Cerebellar nuclear complex (tissue), 1 donor: ENCODE data around the gene PCNX3.
"Not testable (repeated sequence)": the region's sequence is repeated elsewhere in the genome, so short reads cannot be mapped to it uniquely, and the experiment has no call there.

Experiments
- DNase-seq, 2 experiments: peaks; one replicate each; lab custom pipeline; 2025; lab: John Stamatoyannopoulos, UW

PCNX3 gene

DNA sequence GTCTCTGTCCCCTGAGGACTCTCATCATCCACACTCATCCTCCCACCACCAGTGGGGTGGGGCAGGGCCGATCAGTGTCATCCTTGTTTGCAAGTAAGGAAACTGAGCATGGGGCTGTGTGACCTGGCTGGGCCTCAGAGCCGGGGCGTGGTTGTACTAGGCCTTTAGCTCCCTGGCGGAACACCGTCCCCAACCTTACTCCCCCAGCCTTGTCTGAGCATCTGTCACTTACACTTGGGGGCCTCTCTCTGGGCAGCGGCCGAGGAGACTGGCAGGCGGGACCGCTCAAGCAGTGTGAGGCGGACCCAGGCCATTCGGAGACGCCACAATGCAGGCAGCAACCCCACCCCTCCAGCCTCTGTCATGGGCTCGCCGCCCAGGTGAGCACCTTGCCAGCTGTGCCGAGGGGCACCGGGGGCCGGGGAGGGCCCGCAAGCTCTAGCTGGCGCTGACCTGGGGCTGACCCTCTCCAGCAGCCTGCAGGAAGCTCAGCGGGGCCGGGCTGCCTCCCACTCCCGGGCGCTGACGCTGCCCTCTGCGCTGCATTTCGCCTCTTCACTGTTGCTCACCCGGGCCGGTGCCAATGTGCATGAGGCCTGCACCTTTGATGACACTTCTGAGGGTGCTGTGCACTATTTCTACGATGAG is 3.8 kb downstream of the PCNX3 start:
- DNase-seq: no peak

DNA sequence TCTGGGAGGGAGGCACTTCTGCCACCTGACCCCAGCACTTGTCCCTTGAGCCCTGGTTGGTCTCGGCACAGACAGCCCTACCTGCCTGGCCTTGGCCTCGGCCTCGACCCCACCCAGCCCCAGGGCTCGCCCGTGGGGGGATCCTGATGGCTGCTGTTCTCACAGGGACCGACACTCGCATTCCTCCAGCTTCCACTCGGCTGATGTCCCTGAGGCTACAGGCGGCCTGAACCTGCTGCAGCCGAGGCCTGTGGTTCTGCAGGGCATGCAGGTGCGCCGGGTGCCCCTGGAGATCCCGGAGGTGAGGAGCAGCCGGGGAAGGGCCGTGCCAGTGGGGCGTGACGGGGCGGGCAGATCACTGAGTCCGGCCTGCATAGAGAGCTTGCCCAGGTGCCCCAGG is 5.1 kb downstream of the PCNX3 start:
- DNase-seq: no peak

DNA sequence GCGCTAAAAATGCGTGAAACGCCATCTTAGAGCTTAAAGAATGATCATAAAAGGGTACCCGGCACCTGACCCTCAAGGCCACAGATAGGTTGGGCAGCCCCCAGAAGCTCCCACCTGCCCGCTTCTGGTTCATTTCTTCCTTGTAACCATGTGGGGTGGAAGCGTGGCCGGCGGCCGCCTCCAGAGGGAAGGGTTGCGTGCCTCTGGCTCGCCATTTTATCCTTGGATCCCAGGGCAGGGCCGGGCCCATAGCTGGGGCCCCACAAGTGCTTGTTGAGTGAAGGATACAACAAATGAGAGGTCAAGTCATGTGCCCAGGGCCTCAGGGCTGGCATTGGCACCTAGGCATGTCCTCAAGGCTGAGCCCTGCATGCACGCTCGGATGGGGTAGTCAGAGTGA is 5.9 kb downstream of the PCNX3 start:
- DNase-seq: no peak

DNA sequence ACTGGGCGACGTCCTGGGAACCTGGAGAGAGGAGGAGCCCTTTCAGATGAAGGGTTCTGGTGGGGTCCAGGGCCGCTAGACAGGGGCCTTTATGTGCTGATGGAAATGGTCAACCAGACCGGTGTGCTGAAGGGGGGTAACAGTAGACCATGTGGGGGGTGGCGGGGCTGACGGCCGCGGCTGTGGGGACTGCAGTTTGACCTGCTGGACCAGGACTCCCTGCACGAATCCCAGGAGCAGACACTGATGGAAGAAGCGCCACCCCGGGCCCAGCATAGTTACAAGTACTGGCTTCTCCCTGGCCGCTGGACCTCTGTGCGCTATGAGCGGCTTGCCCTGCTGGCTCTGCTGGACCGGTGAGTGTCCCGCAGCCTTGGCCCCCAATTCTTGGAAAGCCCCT is 6.4 kb downstream of the PCNX3 start:
- no peak for DNase-seq

DNA sequence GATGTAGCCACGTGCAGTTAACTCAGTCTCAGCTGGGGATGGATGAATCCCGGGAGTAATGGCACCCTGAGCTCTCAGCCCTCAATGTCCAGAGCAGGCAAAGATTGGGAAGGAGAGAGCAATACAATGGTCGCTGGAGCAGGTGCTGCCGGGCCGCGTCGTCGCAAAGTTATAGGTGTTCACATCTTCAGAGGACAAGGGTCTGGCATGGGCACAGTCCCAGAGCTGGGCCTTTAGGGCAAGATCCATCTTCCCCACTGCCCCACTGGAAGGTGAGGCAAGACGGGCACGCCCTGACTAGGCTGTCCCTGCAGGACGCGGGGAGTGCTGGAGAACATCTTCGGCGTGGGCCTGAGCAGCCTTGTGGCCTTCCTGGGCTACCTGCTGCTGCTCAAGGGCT is 7.6 kb downstream of the PCNX3 start:
- DNase-seq: no peak

DNA sequence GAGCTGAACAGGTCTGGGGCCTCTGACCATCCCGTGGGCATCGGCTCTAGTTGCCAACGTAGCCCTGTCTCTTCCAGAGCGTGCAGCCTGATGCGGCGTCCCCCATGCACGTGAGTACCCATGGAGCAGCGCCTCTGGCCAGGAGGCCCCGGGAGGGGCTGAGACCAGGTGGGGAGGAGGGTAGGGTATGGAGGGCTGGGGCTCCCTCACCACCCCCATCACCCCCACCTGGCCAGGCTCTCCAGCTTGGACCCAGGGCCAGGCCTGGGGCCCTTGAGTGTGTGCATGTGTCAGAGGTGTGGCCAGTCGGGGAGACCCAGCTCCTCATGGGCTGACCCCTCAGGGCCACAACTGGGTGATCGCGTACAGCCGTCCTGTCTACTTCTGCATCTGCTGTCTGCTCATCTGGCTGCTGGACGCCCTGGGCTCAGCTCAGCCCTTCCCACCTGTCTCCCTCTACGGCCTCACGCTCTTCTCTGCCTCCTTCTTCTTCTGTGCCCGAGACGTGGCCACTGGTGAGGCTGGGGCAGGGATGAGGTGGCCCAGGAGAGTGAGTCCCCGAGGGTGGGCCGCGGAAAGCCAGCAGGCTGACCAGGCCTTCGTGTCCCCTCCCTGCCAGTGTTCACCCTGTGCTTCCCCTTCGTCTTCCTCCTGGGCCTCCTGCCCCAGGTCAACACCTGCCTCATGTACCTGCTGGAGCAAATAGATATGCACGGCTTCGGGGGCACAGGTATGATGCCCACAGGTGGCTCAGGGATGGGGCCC is 8.5 kb downstream of the PCNX3 start:
- DNase-seq: no peak

DNA sequence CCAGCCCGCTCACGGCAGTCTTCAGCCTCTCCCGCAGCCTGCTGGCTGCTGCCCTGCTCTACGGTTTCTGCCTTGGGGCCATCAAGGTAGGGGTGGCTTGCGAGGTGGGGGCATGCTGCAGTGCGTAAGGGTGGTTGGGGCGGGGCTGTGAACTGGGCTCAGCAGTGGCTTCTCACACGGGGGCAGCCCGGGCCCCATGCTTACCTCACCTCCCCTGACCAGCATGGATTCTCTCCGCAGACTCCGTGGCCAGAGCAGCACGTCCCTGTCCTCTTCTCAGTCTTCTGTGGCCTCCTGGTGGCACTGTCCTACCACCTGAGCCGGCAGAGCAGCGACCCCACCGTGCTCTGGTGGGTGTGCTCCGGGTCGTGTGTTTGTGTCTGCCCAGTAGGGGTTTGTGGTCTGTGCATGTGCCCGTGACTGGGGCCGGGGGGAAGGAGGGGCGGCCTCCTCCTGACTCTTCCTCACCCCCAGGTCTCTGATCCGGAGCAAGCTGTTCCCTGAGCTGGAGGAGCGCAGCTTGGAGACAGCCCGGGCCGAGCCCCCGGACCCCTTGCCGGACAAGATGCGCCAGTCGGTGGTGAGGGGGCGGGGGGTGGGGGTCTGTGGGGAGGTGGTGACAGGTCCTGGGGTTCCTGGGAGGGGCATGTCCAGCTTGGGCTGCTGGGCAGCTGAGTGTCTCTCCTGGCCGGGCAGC is 9.5 kb downstream of the PCNX3 start:
- DNase-seq: no peak

DNA sequence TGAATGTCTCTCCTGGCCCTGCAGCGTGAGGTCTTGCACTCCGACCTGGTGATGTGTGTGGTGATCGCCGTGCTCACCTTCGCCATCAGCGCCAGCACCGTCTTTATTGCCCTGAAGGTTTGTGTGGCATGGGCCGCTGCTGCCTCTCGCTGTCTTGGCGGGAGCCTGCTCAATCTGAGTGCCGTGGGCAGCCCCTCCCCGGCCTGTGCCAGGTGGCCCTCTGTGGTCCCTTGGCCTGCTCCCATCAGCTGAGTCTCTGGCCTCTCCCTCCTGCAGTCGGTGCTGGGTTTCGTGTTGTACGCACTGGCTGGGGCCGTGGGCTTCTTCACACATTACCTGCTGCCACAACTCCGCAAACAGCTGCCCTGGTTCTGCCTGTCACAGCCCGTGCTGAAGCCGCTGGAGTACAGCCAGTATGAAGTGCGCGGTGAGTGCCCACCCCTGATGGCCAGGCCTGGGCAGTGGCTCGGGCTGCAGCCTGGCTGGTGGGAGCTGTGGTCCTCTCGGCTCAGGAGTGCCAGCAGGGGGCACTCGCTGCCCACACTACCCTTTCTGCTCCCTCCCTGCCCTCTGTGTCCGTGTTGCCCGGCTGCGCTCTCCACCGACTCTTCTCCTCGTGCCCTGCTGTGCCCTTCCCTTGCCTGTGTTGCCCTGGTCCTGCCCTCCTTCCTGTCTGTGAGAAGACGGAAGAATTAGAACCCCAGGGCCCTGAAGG is 10.2 kb downstream of the PCNX3 start:
- peak; percentile 33 to 62 for DNase-seq

DNA sequence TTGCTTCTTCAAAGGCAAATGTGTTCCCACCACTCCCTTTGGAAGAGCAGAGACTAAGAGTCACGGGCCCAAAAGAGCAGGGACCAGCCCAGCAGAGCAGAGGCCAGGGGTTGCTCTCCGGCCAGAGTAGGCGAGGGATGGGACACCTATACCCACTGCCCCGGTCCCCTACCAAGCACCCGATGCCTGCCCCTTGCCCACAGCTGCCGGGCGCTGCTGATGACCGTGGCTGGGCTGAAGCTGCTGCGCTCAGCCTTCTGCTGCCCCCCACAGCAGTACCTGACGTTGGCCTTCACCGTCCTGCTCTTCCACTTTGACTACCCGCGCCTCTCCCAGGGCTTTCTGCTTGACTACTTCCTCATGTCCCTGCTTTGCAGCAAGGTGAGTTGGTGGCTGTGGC is 11.6 kb downstream of the PCNX3 start:
- no peak for DNase-seq

DNA sequence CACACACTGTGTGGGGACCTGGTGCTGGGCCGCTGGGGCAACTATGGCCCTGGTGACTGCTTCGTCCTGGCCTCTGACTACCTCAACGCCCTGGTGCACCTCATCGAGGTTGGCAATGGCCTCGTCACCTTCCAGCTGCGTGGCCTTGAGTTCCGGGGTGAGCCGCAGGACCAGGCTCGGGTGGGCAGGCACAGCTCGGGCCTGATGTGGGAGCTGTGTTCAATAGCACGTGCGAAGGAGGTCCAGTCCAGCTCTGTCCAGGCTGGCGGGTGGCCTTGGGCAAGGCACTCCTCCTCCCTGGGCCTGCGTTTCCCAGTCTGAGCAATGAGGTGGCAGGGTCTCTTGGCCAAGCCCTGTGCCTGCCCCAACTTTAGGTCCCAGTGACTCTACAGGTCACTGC is 14.0 kb downstream of the PCNX3 start:
- DNase-seq: no peak

DNA sequence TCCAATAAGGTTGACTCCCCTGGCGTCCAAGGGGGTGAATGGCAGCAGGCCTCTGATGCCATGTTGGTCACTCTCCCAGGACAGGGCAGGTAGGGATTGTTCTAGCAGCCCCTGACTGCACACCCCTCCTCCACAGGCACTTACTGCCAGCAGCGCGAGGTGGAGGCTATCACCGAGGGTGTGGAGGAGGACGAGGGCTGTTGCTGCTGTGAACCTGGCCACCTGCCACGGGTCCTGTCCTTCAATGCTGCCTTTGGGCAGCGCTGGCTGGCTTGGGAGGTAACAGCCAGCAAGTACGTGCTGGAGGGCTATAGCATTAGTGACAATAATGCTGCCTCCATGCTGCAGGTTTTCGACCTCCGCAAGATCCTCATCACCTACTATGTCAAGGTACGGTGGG is 14.6 kb downstream of the PCNX3 start:
- no peak for DNase-seq

DNA sequence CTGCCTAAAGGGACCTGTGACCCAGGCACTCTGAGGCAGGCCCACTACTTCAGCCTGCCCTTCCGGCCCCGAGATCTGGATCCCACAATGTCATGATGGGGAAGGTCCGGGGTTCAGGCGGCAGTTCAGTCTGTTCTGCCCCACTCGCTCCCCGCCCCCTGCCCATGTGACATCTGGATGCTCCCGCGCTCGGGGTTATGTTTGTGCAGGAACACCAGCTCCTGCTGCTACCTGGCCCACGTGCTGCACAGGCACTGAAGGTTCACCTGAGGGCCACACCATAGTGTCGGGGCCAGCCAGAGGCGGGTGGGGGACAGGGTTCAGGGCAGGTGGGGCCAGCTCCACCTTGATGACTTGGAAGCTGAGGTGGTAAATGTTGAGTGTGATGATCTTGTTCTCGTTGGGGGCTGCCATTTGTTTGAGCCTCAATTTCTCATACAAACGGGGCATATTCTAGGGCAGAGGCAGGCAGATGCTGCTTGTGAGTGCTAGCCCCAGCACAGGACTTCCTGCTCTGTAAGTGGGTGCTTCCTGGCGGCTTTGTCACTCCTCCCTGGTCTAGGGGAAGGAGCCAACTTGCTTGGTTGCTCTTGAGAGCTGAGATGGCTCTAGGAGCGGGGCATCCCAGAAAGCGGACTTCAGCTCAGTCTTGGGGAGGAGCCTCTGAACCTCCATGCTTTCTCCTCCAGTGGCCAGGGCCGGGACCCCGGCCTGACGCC is 18.0 kb downstream of the PCNX3 start:
- DNase-seq: no peak

DNA sequence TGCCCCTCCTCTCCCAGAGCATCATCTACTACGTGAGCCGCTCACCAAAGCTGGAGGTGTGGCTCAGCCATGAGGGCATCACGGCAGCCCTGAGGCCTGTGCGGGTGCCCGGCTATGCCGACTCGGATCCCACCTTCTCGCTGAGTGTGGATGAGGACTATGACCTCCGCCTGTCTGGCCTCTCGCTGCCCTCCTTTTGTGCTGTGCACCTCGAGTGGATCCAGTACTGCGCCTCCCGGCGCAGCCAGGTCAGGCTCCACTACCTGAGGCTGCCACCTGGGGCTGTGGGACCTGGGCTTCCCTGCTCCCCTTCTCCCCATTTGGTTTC is 18.5 kb downstream of the PCNX3 start:
- no peak for DNase-seq

DNA sequence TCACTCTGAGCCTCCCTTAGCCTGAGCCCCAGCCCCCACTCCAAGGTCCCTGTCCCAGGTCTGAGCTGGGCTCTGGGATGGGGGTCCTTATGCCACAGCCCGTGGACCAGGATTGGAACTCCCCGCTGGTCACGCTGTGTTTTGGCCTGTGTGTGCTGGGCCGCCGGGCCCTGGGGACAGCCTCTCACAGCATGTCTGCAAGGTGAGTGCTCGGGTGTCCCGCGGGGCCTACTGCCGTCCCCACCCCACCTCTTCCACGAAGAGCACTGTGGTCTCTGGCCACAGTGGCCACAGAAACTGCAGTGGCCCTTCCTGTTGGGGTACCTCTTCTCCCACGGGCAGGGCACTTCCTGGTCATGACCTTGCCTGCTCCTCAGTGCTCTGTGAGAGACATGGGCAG is 18.9 kb downstream of the PCNX3 start:
- no peak for DNase-seq

DNA sequence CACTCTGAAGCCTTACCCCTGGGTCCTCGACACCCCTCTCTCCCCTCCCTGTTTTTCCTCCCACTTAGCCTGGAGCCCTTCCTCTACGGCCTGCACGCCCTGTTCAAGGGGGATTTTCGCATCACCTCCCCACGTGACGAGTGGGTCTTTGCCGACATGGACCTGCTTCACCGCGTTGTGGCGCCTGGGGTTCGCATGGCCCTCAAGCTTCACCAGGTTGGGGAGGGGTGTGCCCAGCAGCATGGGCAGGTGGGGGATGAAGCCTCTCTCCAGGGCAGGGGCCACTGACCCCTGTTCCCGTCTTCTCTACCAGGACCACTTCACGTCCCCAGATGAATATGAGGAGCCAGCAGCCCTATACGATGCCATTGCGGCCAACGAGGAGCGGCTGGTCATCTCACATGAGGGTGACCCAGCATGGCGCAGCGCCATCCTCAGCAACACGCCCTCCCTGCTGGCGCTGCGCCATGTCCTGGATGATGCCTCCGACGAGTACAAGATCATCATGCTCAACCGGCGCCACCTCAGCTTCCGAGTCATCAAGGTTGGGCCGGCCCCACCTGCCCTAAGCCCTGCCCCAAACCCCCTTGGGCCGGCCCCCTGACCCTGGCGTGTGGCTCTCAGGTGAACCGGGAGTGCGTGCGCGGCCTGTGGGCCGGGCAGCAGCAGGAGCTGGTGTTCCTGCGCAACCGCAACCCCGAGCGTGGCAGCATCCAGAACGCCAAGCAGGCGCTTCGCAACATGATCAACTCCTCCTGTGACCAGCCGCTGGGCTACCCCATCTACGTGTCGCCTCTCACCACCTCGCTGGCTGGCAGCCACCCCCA is 19.5 kb downstream of the PCNX3 start:
- DNase-seq: no peak

DNA sequence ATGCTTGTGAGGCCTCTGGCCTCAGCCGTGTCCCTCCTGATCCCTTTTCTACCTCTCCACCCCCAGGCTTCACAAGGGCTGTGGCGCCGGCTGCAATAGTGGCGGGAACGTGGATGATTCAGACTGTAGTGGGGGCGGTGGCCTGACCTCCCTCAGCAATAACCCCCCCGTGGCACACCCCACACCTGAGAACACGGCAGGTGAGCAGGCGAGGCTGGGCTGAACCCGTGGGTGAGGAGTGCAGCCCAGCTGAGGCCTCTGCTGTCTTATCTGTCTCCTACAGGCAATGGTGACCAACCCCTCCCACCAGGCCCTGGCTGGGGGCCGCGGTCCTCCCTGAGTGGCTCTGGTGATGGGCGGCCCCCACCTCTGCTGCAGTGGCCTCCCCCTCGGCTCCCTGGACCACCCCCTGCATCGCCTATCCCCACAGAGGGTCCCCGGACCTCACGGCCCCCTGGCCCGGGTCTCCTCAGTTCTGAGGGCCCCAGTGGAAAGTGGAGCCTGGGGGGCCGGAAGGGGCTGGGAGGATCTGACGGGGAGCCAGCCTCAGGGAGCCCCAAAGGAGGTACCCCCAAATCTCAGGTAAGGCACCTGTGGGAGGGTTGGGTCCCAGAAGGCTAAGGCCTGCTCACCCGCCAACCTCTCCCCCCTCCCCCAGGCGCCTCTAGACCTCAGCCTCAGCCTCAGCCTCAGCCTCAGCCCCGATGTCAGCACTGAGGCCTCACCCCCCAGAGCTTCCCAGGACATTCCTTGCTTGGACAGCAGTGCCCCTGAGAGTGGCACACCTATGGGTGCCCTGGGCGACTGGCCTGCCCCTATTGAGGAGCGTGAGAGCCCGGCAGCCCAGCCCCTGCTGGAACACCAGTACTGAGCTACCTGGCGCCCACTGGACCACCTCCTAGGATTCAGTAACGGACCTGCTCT is 20.8 kb downstream of the PCNX3 start:
- DNase-seq: no peak

DNA sequence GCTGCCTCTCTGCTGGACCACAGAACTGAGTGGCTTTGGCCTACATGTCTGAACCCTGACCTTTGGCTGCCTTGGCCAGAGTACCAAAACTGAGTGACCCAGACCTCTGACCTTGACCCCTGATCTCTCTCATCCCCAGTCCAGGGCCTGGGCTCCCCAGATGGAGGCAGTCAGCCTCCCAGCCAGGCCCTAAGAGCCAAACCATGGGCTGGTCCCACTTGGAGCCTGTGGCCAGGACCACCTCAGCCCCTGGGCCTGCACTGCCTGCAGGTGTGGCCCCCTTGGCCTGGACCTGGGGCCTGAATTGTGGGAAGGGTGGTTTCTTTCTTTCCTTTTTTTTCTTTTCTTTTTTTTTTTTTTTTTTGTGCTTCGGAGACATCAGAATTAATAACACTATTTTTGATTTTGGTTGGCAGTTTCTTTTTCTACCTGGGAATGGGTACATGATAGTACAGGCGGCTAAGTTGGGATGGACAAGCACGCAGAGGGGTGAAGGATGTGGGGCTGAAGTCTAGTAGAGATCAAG is 21.5 kb downstream of the PCNX3 start:
- DNase-seq: no peak

DNA sequence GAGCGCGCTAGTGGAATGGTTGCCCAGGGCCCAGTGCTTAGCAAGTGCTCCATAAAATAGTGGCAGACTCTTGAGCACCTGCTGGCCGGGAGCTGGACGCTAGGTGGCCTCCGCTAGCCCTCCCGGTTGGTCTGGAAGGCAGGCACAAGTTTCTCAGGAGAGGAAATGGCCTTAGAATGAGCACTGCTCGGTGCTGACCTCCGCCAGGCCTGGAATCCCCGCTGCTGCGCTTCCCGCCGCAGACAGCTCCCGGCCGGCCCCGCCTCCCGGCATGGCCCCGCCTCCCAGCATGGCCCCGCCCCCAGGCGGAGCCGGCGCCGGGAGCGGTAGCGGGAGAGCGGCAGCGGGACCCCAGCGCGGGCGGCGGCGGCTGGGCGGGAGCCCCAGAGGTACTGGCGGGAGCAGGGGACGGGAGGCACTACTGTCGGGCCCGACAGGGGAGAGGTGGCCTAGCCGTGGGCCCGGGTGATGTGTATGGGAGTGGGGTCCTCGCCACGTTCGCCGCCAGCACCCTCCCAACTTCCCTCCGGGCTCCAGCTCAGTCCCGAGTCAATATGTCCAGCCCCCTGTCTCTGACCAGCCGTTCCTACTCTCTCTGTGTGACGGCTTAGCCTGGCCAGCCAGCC is 22.3 kb downstream of the PCNX3 start, which contains the start of gene SIPA1:
Gene SIPA1 (plus strand): TSS at position 308 of the 626 bp plus-strand sequence. CDS start 2,821 bp downstream, outside the sequence.
- DNase-seq: no peak

DNA sequence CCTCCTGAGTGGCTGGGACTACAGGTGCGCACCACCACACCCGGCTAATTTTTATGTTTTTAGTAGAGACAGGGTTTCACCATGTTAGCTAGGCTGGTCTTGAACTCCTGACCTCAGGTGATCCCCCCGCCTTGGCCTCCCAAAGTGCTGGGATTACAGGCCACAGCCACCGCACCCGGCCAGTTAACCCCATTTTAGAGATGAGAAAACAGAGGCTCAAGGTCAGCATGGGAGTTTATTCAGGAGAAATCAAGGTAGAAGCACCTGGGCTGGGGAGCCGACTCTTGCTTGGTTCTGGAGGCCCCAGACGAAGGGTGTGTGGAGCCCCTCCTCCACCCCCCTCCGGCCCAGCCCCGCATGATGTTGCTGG is 23.6 kb downstream of the PCNX3 start:
- not testable (repeated sequence) for DNase-seq
